PC-3 (cell line): ENCODE results near the gene PDIA5.

Source experiments
- CTCF ChIP-seq: fragments of 300-600 bp; sonication (generic); conservative IDR thresholded peaks from 2 replicates; pipeline ENCODE4 v1.5.1; 2017; ENCODE audit warnings: antibody characterized with exemption, low read depth, mild to moderate bottlenecking, low read length
- EZH2 ChIP-seq: fragments of 300-600 bp; sonication (generic); IDR thresholded peaks from one replicate; pipeline ENCODE4 v1.6.1; 2017; ENCODE audit warnings: antibody characterized with exemption, mild to moderate bottlenecking, low read length; ENCODE audit not compliant: unreplicated experiment
- EZH2phosphoT487 ChIP-seq: fragments of 300-600 bp; sonication (generic); IDR thresholded peaks from 2 replicates; pipeline ENCODE4 v1.6.1; 2018; ENCODE audit warnings: mild to moderate bottlenecking, antibody characterized with exemption, low read length, borderline replicate concordance

- TF ChIP-seq CTCF (no peak), EZH2phosphoT487 (no peak), EZH2 (no peak)
These were observed 2.3 kb upstream of the PDIA5 start for GRCh38 chr3:123064506-123064905.
